B cell (primary cell): ENCODE results near the gene DDAH2. TPM values are rescaled to one million over a fixed set of nuclear protein-coding genes. Genes with fewer than 3 reads are reported as not detected.

Experiments used
- ATAC-seq: fragments of 200-7000 bp; cut with Tn5 transposase; one replicate; pipeline ENCODE4 v1.10.0; 2021; ENCODE audit warnings: low read depth, mild to moderate bottlenecking, moderate number of reproducible peaks, moderate library complexity
- CTCF ChIA-PET: fragments of 350-600 bp; sonication (Branson Sonifier 250); formaldehyde crosslinking; loops from one replicate; lab custom pipeline; 2021; ENCODE audit warnings: antibody characterized with exemption, inconsistent platforms; lab: Charles Lee
- POLR2A ChIA-PET: fragments of 350-600 bp; sonication (Branson Sonifier 250); formaldehyde crosslinking; loops from one replicate; lab custom pipeline; 2021; ENCODE audit warnings: antibody characterized with exemption; lab: Charles Lee
- DNase-seq: peaks from one replicate; pipeline ENCODE4 v3.0.0; 2013
- H2AFZ ChIP-seq: 2 replicates; pipeline ENCODE4 v1.6.1; 2012; ENCODE audit warnings: mild to moderate bottlenecking, low read depth, low read length; ENCODE audit not compliant: insufficient read depth, poor library complexity, severe bottlenecking
- H3K27ac ChIP-seq, 2 donors: 1 replicate in 1 of 2; 2 replicates in 1 of 2; pipeline ENCODE4 v1.5.1; 2012 to 2013; ENCODE audit warnings: low read length in 2 of 2, mild to moderate bottlenecking in 2 of 2, moderate library complexity in 1 of 2
- H3K27me3 ChIP-seq, 4 experiments: fragments of 200-600 bp in 1 of 4; sonication (generic) in 1 of 4; replicated peaks in 1 of 4; 1 replicate in 2 of 4; 2 replicates in 2 of 4; pipeline versions ENCODE4 v1.6.1 to v1.7.0; 2013 to 2016; ENCODE audit warnings: low read length in 3 of 4, mild to moderate bottlenecking in 2 of 4, mixed read lengths in 1 of 4, moderate library complexity in 1 of 4; ENCODE audit not compliant: insufficient read depth in 4 of 4, control insufficient read depth in 3 of 4; ENCODE audit errors: control extremely low read depth in 1 of 4
- H3K36me3 ChIP-seq, 2 experiments: replicated peaks in 1 of 2; 1 replicate in 1 of 2; 2 replicates in 1 of 2; pipeline versions ENCODE4 v1.6.1 to v1.7.1; 2013; ENCODE audit warnings: low read length in 1 of 2; ENCODE audit not compliant: insufficient read depth in 2 of 2, control insufficient read depth in 1 of 2; ENCODE audit errors: control extremely low read depth in 1 of 2, extremely low read depth in 1 of 2
- H3K4me1 ChIP-seq, 2 donors: fragments of 200-600 bp in 1 of 2; sonication (generic) in 1 of 2; 1 replicate in 1 of 2; 2 replicates in 1 of 2; pipeline versions ENCODE4 v1.5.1 to v1.6.1; 2013 to 2017; ENCODE audit warnings: low read length in 2 of 2; ENCODE audit not compliant: control insufficient read depth in 2 of 2, insufficient read depth in 2 of 2
- H3K4me2 ChIP-seq: replicated peaks from 2 replicates; pipeline ENCODE3; 2012; ENCODE audit warnings: mild to moderate bottlenecking, low read depth, low read length; ENCODE audit not compliant: poor library complexity, severe bottlenecking
- H3K4me3 ChIP-seq, 5 experiments: fragments of 200-600 bp in 1 of 5; sonication (generic) in 1 of 5; 1 replicate in 3 of 5; 2 replicates in 2 of 5; pipeline versions ENCODE4 v1.5.1 to v1.7.0; 2011 to 2016; ENCODE audit warnings: low read length in 4 of 5, mild to moderate bottlenecking in 4 of 5, low read depth in 2 of 5, control low read depth in 1 of 5, moderate library complexity in 1 of 5; ENCODE audit not compliant: insufficient read depth in 1 of 5; ENCODE audit errors: control extremely low read depth in 1 of 5, extremely low read depth in 1 of 5
- H3K79me2 ChIP-seq: fragments of 200-600 bp; sonication (generic); one replicate; pipeline ENCODE4 v1.6.0; 2016; ENCODE audit warnings: low read length; ENCODE audit not compliant: control insufficient read depth, insufficient read depth
- H3K9ac ChIP-seq: fragments of 200-600 bp; sonication (generic); 2 replicates; pipeline ENCODE4 v1.6.1; 2017; ENCODE audit warnings: mild to moderate bottlenecking, low read length, moderate library complexity
- H3K9me3 ChIP-seq, 3 donors: one replicate each; pipeline versions ENCODE4 v1.6.1 to v1.7.1; 2013; ENCODE audit warnings: low read length in 2 of 3; ENCODE audit not compliant: control insufficient read depth in 2 of 3, insufficient read depth in 1 of 3; ENCODE audit errors: control extremely low read depth in 1 of 3
- H4K20me1 ChIP-seq: 2 replicates; pipeline ENCODE4 v1.6.0; 2012; ENCODE audit warnings: mild to moderate bottlenecking, low read length; ENCODE audit not compliant: insufficient read depth, control insufficient read depth, poor library complexity, severe bottlenecking
- H3K27ac Mint-ChIP-seq: one replicate; pipeline ENCODE4 v1.8.0; 2021; ENCODE audit warnings: mixed read lengths
- H3K27me3 Mint-ChIP-seq: one replicate; pipeline ENCODE4 v1.8.0; 2021; ENCODE audit warnings: mixed read lengths
- H3K4me1 Mint-ChIP-seq: one replicate; pipeline ENCODE4 v1.8.0; 2021; ENCODE audit warnings: mixed read lengths
- H3K4me3 Mint-ChIP-seq: one replicate; pipeline ENCODE4 v1.8.0; 2021; ENCODE audit warnings: mixed read lengths
- H3K9me3 Mint-ChIP-seq: one replicate; pipeline ENCODE4 v1.8.0; 2022; ENCODE audit warnings: mixed read lengths; ENCODE audit not compliant: insufficient read depth
- CTCF ChIP-seq: fragments of 200-600 bp; IDR thresholded peaks from one replicate; pipeline ENCODE4 v1.8.0; 2022; ENCODE audit warnings: antibody characterized with exemption, mild to moderate bottlenecking
- EZH2 ChIP-seq: IDR thresholded peaks from 2 replicates; pipeline ENCODE4 v1.6.1; 2012; ENCODE audit warnings: borderline replicate concordance, low read depth, mild to moderate bottlenecking, moderate library complexity, low read length; ENCODE audit not compliant: insufficient read depth, poor library complexity, severe bottlenecking
- WGBS: methylation state at CpG from one replicate; pipeline ENCODE4 v1.1.5; 2013; ENCODE audit warnings: missing lambda C conversion rate; ENCODE audit not compliant: insufficient coverage; 5-methylcytosine and 5-hydroxymethylcytosine counted together
- intact Hi-C: fragments of 100-400 bp; cut with micrococcal nuclease; formaldehyde crosslinking; loops from one replicate; pipeline ENCODE4 v1.10.0; 2022
- polyA plus RNA-seq: library from polyadenylated mRNA; depleted of rRNA; stranded (reverse); fragments of >200 nt; gene quantifications from 2 replicates; pipeline ENCODE4 v1.2.3, GENCODE V29; 2012
- total RNA-seq, 2 donors: library from RNA; stranded (reverse); fragments of 120-200 nt in 1 of 2; gene quantifications; 1 replicate in 1 of 2; 2 replicates in 1 of 2; pipeline versions ENCODE4 v1.2.3 to v1.2.4, GENCODE V29; 2013 to 2022

DDAH2 gene
- total and polyA plus RNA-seq, 2 donors (not counting 1 experiment from before 2014, with no cell fraction given), result 59.2 to 87.2 TPM

GRCh38 chr6:31712296-31712695 lies 16.8 kb downstream of the DDAH2 start:
- H3K9ac ChIP-seq, result no peak overlapping the region
- Mint-ChIP-seq H3K9me3 (no peaks in the 10 kb centered on the region), H3K27me3 (peaks cover 3% of the 10 kb centered on the region), H3K4me1 (peaks cover 14% of the 10 kb centered on the region), H3K27ac (no peak overlapping the region), H3K4me3 (no peak overlapping the region)
- H3K27ac ChIP-seq, result no peak overlapping the region
- no peak overlapping the region for H2AFZ ChIP-seq
- TF ChIP-seq EZH2 (no peak), CTCF (peak; percentile 42)
- no peak overlapping the region for H3K4me3 ChIP-seq
- peaks cover 10 to 16% of the 10 kb centered on the region in 2 donors for H3K4me1 ChIP-seq
- ATAC-seq (peak; percentile 71), DNase-seq (peak; percentile 54)
- WGBS, result 70% methylated on average over 8 of the region's 8 CpGs
- no peak overlapping the region for H3K4me2 ChIP-seq
- no peaks in the 10 kb centered on the region for H4K20me1 ChIP-seq
- no peaks in the 10 kb centered on the region for H3K36me3 ChIP-seq
- no peaks in the 10 kb centered on the region for H3K9me3 ChIP-seq
- H3K79me2 ChIP-seq, result no peaks in the 10 kb centered on the region
- H3K27me3 ChIP-seq, result peaks cover 0 to 6% (median 0%) of the 10 kb centered on the region in 4 experiments
- intact Hi-C loops, result no loop called here
- CTCF ChIA-PET, result interaction anchor here (0.7 to 3.3 kb wide), 14 partner anchors 9 to 211 kb away, joined by 3 to 17 read pairs (median 4); partner anchors contain the start of genes ABHD16A, DDAH2, MSH5 and ZBTB12
- POLR2A ChIA-PET, result interaction anchor here (0.6 kb wide), 3 partner anchors 29 to 138 kb away, joined by 3 to 13 read pairs (median 7); no protein-coding TSS in a partner anchor

- Mint-ChIP-seq H3K9me3 (no peaks in the 10 kb centered on the region), H3K4me3 (no peak overlapping the region), H3K4me1 (peaks cover 14% of the 10 kb centered on the region), H3K27me3 (peaks cover 3% of the 10 kb centered on the region), H3K27ac (no peak overlapping the region)
- H3K9me3 ChIP-seq, result no peaks in the 10 kb centered on the region
- H3K9ac ChIP-seq, result no peak overlapping the region
- ChIA-PET CTCF (interaction anchor here (0.6 to 3.3 kb wide), 6 partner anchors 16 to 1439 kb away, joined by 3 to 17 read pairs (median 4); partner anchors contain the start of gene ZBTB12), POLR2A (no interaction called here)
- H3K27me3 ChIP-seq, result peaks cover 0 to 6% (median 0%) of the 10 kb centered on the region in 4 experiments
- DNase-seq (no peak), ATAC-seq (no peak)
- H3K4me3 ChIP-seq, result no peak overlapping the region
- H3K4me2 ChIP-seq, result peak overlapping the region; percentile 42
- H3K27ac ChIP-seq, result no peak overlapping the region
- no peaks in the 10 kb centered on the region for H3K79me2 ChIP-seq
- no peaks in the 10 kb centered on the region for H3K36me3 ChIP-seq
- H3K4me1 ChIP-seq, result peaks cover 10 to 16% of the 10 kb centered on the region in 2 donors
- H2AFZ ChIP-seq, result peak overlapping the region; percentile 46
- intact Hi-C loops, result no loop called here
- 49% methylated on average over 8 of the region's 8 CpGs for WGBS
- TF ChIP-seq CTCF (no peak), EZH2 (no peak)
- H4K20me1 ChIP-seq, result no peaks in the 10 kb centered on the region
Measured at GRCh38 chr6:31711233-31711632, 17.9 kb downstream of the DDAH2 start.
